B cell (primary cell): ENCODE results near the gene CALHM3. TPM values are rescaled to one million over a fixed set of nuclear protein-coding genes. Genes with fewer than 3 reads are reported as not detected.
A peak's percentile ranks its signal among the peaks of the same experiment; 100 is the strongest.

Experiments
- ATAC-seq: fragments of 200-7000 bp; cut with Tn5 transposase; one replicate; pipeline ENCODE4 v1.10.0; 2021; ENCODE audit warnings: low read depth, mild to moderate bottlenecking, moderate number of reproducible peaks, moderate library complexity
- CTCF ChIA-PET: fragments of 350-600 bp; sonication (Branson Sonifier 250); formaldehyde crosslinking; loops from one replicate; lab custom pipeline; 2021; ENCODE audit warnings: antibody characterized with exemption, inconsistent platforms; lab: Charles Lee
- POLR2A ChIA-PET: fragments of 350-600 bp; sonication (Branson Sonifier 250); formaldehyde crosslinking; loops from one replicate; lab custom pipeline; 2021; ENCODE audit warnings: antibody characterized with exemption; lab: Charles Lee
- DNase-seq: peaks from one replicate; pipeline ENCODE4 v3.0.0; 2013
- H2AFZ ChIP-seq: 2 replicates; pipeline ENCODE4 v1.6.1; 2012; ENCODE audit warnings: mild to moderate bottlenecking, low read depth, low read length; ENCODE audit not compliant: insufficient read depth, poor library complexity, severe bottlenecking
- H3K27ac ChIP-seq, 2 donors: 1 replicate in 1 of 2; 2 replicates in 1 of 2; pipeline ENCODE4 v1.5.1; 2012 to 2013; ENCODE audit warnings: low read length in 2 of 2, mild to moderate bottlenecking in 2 of 2, moderate library complexity in 1 of 2
- H3K27me3 ChIP-seq, 4 experiments: fragments of 200-600 bp in 1 of 4; sonication (generic) in 1 of 4; replicated peaks in 1 of 4; 1 replicate in 2 of 4; 2 replicates in 2 of 4; pipeline versions ENCODE4 v1.6.1 to v1.7.0; 2013 to 2016; ENCODE audit warnings: low read length in 3 of 4, mild to moderate bottlenecking in 2 of 4, mixed read lengths in 1 of 4, moderate library complexity in 1 of 4; ENCODE audit not compliant: insufficient read depth in 4 of 4, control insufficient read depth in 3 of 4; ENCODE audit errors: control extremely low read depth in 1 of 4
- H3K36me3 ChIP-seq, 2 experiments: replicated peaks in 1 of 2; 1 replicate in 1 of 2; 2 replicates in 1 of 2; pipeline versions ENCODE4 v1.6.1 to v1.7.1; 2013; ENCODE audit warnings: low read length in 1 of 2; ENCODE audit not compliant: insufficient read depth in 2 of 2, control insufficient read depth in 1 of 2; ENCODE audit errors: control extremely low read depth in 1 of 2, extremely low read depth in 1 of 2
- H3K4me1 ChIP-seq, 2 donors: fragments of 200-600 bp in 1 of 2; sonication (generic) in 1 of 2; 1 replicate in 1 of 2; 2 replicates in 1 of 2; pipeline versions ENCODE4 v1.5.1 to v1.6.1; 2013 to 2017; ENCODE audit warnings: low read length in 2 of 2; ENCODE audit not compliant: control insufficient read depth in 2 of 2, insufficient read depth in 2 of 2
- H3K4me2 ChIP-seq: replicated peaks from 2 replicates; pipeline ENCODE3; 2012; ENCODE audit warnings: mild to moderate bottlenecking, low read depth, low read length; ENCODE audit not compliant: poor library complexity, severe bottlenecking
- H3K4me3 ChIP-seq, 5 experiments: fragments of 200-600 bp in 1 of 5; sonication (generic) in 1 of 5; 1 replicate in 3 of 5; 2 replicates in 2 of 5; pipeline versions ENCODE4 v1.5.1 to v1.7.0; 2011 to 2016; ENCODE audit warnings: low read length in 4 of 5, mild to moderate bottlenecking in 4 of 5, low read depth in 2 of 5, control low read depth in 1 of 5, moderate library complexity in 1 of 5; ENCODE audit not compliant: insufficient read depth in 1 of 5; ENCODE audit errors: control extremely low read depth in 1 of 5, extremely low read depth in 1 of 5
- H3K79me2 ChIP-seq: fragments of 200-600 bp; sonication (generic); one replicate; pipeline ENCODE4 v1.6.0; 2016; ENCODE audit warnings: low read length; ENCODE audit not compliant: control insufficient read depth, insufficient read depth
- H3K9ac ChIP-seq: fragments of 200-600 bp; sonication (generic); 2 replicates; pipeline ENCODE4 v1.6.1; 2017; ENCODE audit warnings: mild to moderate bottlenecking, low read length, moderate library complexity
- H3K9me3 ChIP-seq, 3 donors: one replicate each; pipeline versions ENCODE4 v1.6.1 to v1.7.1; 2013; ENCODE audit warnings: low read length in 2 of 3; ENCODE audit not compliant: control insufficient read depth in 2 of 3, insufficient read depth in 1 of 3; ENCODE audit errors: control extremely low read depth in 1 of 3
- H4K20me1 ChIP-seq: 2 replicates; pipeline ENCODE4 v1.6.0; 2012; ENCODE audit warnings: mild to moderate bottlenecking, low read length; ENCODE audit not compliant: insufficient read depth, control insufficient read depth, poor library complexity, severe bottlenecking
- H3K27ac Mint-ChIP-seq: one replicate; pipeline ENCODE4 v1.8.0; 2021; ENCODE audit warnings: mixed read lengths
- H3K27me3 Mint-ChIP-seq: one replicate; pipeline ENCODE4 v1.8.0; 2021; ENCODE audit warnings: mixed read lengths
- H3K4me1 Mint-ChIP-seq: one replicate; pipeline ENCODE4 v1.8.0; 2021; ENCODE audit warnings: mixed read lengths
- H3K4me3 Mint-ChIP-seq: one replicate; pipeline ENCODE4 v1.8.0; 2021; ENCODE audit warnings: mixed read lengths
- H3K9me3 Mint-ChIP-seq: one replicate; pipeline ENCODE4 v1.8.0; 2022; ENCODE audit warnings: mixed read lengths; ENCODE audit not compliant: insufficient read depth
- EZH2 ChIP-seq: IDR thresholded peaks from 2 replicates; pipeline ENCODE4 v1.6.1; 2012; ENCODE audit warnings: borderline replicate concordance, low read depth, mild to moderate bottlenecking, moderate library complexity, low read length; ENCODE audit not compliant: insufficient read depth, poor library complexity, severe bottlenecking
- WGBS: methylation state at CpG from one replicate; pipeline ENCODE4 v1.1.5; 2013; ENCODE audit warnings: missing lambda C conversion rate; ENCODE audit not compliant: insufficient coverage; 5-methylcytosine and 5-hydroxymethylcytosine counted together
- intact Hi-C: fragments of 100-400 bp; cut with micrococcal nuclease; formaldehyde crosslinking; loops from one replicate; pipeline ENCODE4 v1.10.0; 2022
- polyA plus RNA-seq: library from polyadenylated mRNA; depleted of rRNA; stranded (reverse); fragments of >200 nt; gene quantifications from 2 replicates; pipeline ENCODE4 v1.2.3, GENCODE V29; 2012
- total RNA-seq, 2 donors: library from RNA; stranded (reverse); fragments of 120-200 nt in 1 of 2; gene quantifications; 1 replicate in 1 of 2; 2 replicates in 1 of 2; pipeline versions ENCODE4 v1.2.3 to v1.2.4, GENCODE V29; 2013 to 2022
- TF ChIP-seq, protein P1 (sequence below): fragments of 200-600 bp; IDR thresholded peaks from one replicate; pipeline ENCODE4 v1.8.0; 2022; ENCODE audit warnings: antibody characterized with exemption, mild to moderate bottlenecking

Gene CALHM3
- total and polyA plus RNA-seq, 2 donors (not counting 1 experiment from before 2014, with no cell fraction given), result not detected

DNA sequence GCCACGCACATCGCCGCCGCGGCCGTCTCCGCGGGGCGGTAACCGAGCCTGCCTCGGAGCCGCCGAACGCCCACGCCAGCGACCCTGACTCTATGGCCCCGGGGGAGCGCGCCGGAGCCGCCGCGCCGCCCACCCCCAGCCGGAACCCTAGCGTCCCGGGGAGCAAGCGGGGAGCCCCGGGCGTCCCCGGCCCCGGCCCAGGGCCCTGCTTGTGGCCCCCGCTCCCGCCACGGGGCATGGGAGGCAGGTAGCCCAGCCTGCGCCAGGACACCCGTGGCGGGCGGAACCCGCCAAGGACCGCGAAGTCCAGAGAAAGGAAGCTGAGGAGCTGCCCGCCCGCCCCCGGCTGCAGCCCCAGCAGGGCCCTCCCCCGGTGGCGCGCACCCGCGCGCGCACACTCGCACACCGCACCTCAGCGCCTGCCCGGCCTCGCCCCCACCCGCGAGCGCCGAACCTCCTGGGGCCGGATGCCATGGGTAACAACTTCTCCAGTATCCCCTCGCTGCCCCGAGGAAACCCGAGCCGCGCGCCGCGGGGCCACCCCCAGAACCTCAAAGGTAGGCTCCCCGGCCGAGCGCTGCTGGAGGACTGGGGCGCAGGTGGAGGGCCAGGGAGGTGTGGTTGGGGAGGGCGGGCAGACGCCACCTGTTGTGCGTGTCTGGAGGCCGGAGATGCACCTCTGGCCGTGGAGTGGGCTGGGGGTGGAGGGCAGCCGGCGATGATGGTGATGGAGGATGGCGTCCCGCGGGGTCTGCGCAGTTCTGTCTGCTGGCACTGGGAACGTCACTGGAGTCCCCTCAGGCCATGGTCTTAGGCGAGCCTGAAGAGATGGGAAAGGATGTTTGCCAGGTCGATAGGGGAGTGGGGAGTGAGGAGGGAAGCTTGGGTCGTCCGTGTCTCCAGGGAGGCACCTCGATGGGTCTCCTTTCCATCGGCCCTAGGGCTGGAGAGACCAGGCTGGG lies 15.2 kb upstream of the CALHM3 start:
- intact Hi-C loops, result loop anchor here (5.0 kb wide), 1 partner anchor 98 kb away; no protein-coding TSS in a partner anchor
- TF ChIP-seq, protein P1, sequence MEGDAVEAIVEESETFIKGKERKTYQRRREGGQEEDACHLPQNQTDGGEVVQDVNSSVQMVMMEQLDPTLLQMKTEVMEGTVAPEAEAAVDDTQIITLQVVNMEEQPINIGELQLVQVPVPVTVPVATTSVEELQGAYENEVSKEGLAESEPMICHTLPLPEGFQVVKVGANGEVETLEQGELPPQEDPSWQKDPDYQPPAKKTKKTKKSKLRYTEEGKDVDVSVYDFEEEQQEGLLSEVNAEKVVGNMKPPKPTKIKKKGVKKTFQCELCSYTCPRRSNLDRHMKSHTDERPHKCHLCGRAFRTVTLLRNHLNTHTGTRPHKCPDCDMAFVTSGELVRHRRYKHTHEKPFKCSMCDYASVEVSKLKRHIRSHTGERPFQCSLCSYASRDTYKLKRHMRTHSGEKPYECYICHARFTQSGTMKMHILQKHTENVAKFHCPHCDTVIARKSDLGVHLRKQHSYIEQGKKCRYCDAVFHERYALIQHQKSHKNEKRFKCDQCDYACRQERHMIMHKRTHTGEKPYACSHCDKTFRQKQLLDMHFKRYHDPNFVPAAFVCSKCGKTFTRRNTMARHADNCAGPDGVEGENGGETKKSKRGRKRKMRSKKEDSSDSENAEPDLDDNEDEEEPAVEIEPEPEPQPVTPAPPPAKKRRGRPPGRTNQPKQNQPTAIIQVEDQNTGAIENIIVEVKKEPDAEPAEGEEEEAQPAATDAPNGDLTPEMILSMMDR, result no peak
- no peak for TF ChIP-seq EZH2
- Histone ChIP-seq H3K27ac (no peak overlapping the region), H2AFZ (peak overlapping the region; percentile 56), H3K4me2 (peak overlapping the region; percentile 86), H3K4me3 (peak overlapping the region in 4 of 5 experiments; percentile 19 to 57 (median 45)), H3K36me3 (no peaks in the 10 kb centered on the region), H3K4me1 (peaks cover 25 to 26% of the 10 kb centered on the region in 2 donors), H3K79me2 (no peaks in the 10 kb centered on the region), H3K9ac (peak overlapping the region; percentile 54), H3K27me3 (peaks cover 0 to 40% (median 25%) of the 10 kb centered on the region in 4 experiments), H3K9me3 (peaks cover 0 to 2% (median 0%) of the 10 kb centered on the region in 3 donors), H4K20me1 (no peaks in the 10 kb centered on the region)
- Mint-ChIP-seq H3K27ac (peak overlapping the region; percentile 10), H3K27me3 (peaks cover 54% of the 10 kb centered on the region), H3K4me3 (peak overlapping the region; percentile 80), H3K4me1 (peaks cover 34% of the 10 kb centered on the region), H3K9me3 (no peaks in the 10 kb centered on the region)
- ChIA-PET POLR2A (no interaction called here), CTCF (interaction anchor here (2.3 to 12.2 kb wide), 2 partner anchors 9 to 78 kb away, joined by 6 to 345 read pairs; no protein-coding TSS in a partner anchor)
- ATAC-seq (no peak), DNase-seq (peak; percentile 49)
- WGBS, result 1% methylated on average over 90 of the region's 92 CpGs
